IMR-90 (cell line): ENCODE measurements around the gene TCL1A. TPM values are rescaled to one million over a fixed set of nuclear protein-coding genes. Genes with fewer than 3 reads are reported as not detected.

Experiments used
- ATAC-seq: fragments of 200-7000 bp; cut with Tn5 transposase; 2 replicates; pipeline ENCODE4 v1.9.1; 2020; ENCODE audit warnings: low read depth, mild to moderate bottlenecking, moderate library complexity
- BruUV-seq: library from RNA; stranded (reverse); fragments of 400-500 nt; replicated peaks from 2 replicates; lab custom pipeline; 2021; lab: Mats Ljungman, UMichigan
- CTCF ChIA-PET: fragments of 300-600 bp; formaldehyde crosslinking; extraction: SDS; loops from one replicate; lab custom pipeline; 2021; ENCODE audit warnings: antibody characterized with exemption; lab: Yijun Ruan, JAX
- POLR2A ChIA-PET: fragments of 300-600 bp; sonication (Branson Sonifier 250); formaldehyde crosslinking; loops from one replicate; lab custom pipeline; 2022; ENCODE audit warnings: antibody characterized with exemption; ENCODE audit not compliant: unreplicated experiment; lab: Charles Lee
- DNase-seq: peaks from one replicate; pipeline ENCODE4 v3.0.0; 2013
- H2AFZ ChIP-seq: replicated peaks from 2 replicates; pipeline ENCODE3; 2013; ENCODE audit warnings: low read length, mild to moderate bottlenecking; ENCODE audit not compliant: poor library complexity
- H2AK5ac ChIP-seq: 2 replicates; pipeline ENCODE4 v1.6.1; 2013; ENCODE audit warnings: low read depth, low read length, inconsistent platforms
- H2AK9ac ChIP-seq: replicated peaks from 2 replicates; pipeline ENCODE3; 2013; ENCODE audit warnings: mild to moderate bottlenecking, low read depth, low read length, moderate library complexity; ENCODE audit not compliant: poor library complexity
- H2BK120ac ChIP-seq: 2 replicates; pipeline ENCODE4 v1.6.1; 2013; ENCODE audit warnings: low read depth, low read length, inconsistent platforms
- H2BK15ac ChIP-seq: 3 replicates; pipeline ENCODE4 v1.6.1; 2013; ENCODE audit warnings: low read depth, low read length, inconsistent platforms
- H2BK20ac ChIP-seq: 2 replicates; pipeline ENCODE4 v1.6.1; 2013; ENCODE audit warnings: low read depth, mild to moderate bottlenecking, inconsistent platforms, low read length, moderate library complexity
- H2BK5ac ChIP-seq: 2 replicates; pipeline ENCODE4 v1.6.1; 2013; ENCODE audit warnings: mild to moderate bottlenecking, low read depth, low read length, inconsistent platforms; ENCODE audit not compliant: poor library complexity, severe bottlenecking
- H3K14ac ChIP-seq: replicated peaks from 2 replicates; pipeline ENCODE4 v1.6.1; 2013; ENCODE audit warnings: low read depth, low read length, inconsistent platforms
- H3K18ac ChIP-seq: 2 replicates; pipeline ENCODE4 v1.6.1; 2013; ENCODE audit warnings: low read depth, low read length, control low read depth
- H3K23ac ChIP-seq: 2 replicates; pipeline ENCODE4 v1.6.1; 2013; ENCODE audit warnings: low read depth, low read length, inconsistent platforms
- H3K27ac ChIP-seq: 2 replicates; pipeline ENCODE4 v1.5.1; 2013; ENCODE audit warnings: mild to moderate bottlenecking, control low read depth, low read length; ENCODE audit not compliant: insufficient read depth
- H3K27me3 ChIP-seq: 2 replicates; pipeline ENCODE4 v1.6.1; 2013; ENCODE audit warnings: low read length; ENCODE audit not compliant: control insufficient read depth, insufficient read depth
- H3K36me3 ChIP-seq: 2 replicates; pipeline ENCODE4 v1.6.1; 2013; ENCODE audit warnings: low read length, mixed read lengths; ENCODE audit not compliant: control insufficient read depth, insufficient read depth
- H3K4ac ChIP-seq: 2 replicates; pipeline ENCODE4 v1.6.1; 2013; ENCODE audit warnings: low read depth, low read length, inconsistent platforms
- H3K4me1 ChIP-seq: 2 replicates; pipeline ENCODE4 v1.6.1; 2013; ENCODE audit warnings: low read length, mixed read lengths; ENCODE audit not compliant: control insufficient read depth, insufficient read depth
- H3K4me2 ChIP-seq: 2 replicates; pipeline ENCODE4 v1.6.1; 2013; ENCODE audit warnings: low read depth, mild to moderate bottlenecking, control low read depth, low read length, moderate library complexity
- H3K4me3 ChIP-seq: 2 replicates; pipeline ENCODE4 v1.5.1; 2013; ENCODE audit warnings: low read depth, mild to moderate bottlenecking, control low read depth, low read length, moderate library complexity; ENCODE audit not compliant: insufficient read depth
- H3K56ac ChIP-seq: 2 replicates; pipeline ENCODE4 v1.6.1; 2013; ENCODE audit warnings: low read length, inconsistent platforms; ENCODE audit not compliant: insufficient read depth; ENCODE audit errors: extremely low read depth
- H3K79me1 ChIP-seq, 2 experiments: 2 replicates each; pipeline ENCODE4 v1.6.1; 2013; ENCODE audit warnings: low read length in 2 of 2, inconsistent platforms in 1 of 2, low read depth in 1 of 2
- H3K9ac ChIP-seq: 2 replicates; pipeline ENCODE4 v1.6.1; 2013; ENCODE audit warnings: low read depth, low read length, control low read depth
- H3K9me1 ChIP-seq: 2 replicates; pipeline ENCODE4 v1.6.1; 2013; ENCODE audit warnings: low read length, inconsistent platforms; ENCODE audit not compliant: insufficient read depth
- H3K9me3 ChIP-seq: 2 replicates; pipeline ENCODE4 v1.6.1; 2013; ENCODE audit warnings: low read length; ENCODE audit not compliant: control insufficient read depth, insufficient read depth
- H4K20me1 ChIP-seq: 2 replicates; pipeline ENCODE4 v1.6.1; 2013; ENCODE audit warnings: low read length, inconsistent platforms; ENCODE audit not compliant: insufficient read depth
- H4K5ac ChIP-seq: 2 replicates; pipeline ENCODE4 v1.6.1; 2013; ENCODE audit warnings: mild to moderate bottlenecking, low read depth, low read length, control low read depth
- H4K8ac ChIP-seq, 2 experiments: 2 replicates each; pipeline ENCODE4 v1.6.1; 2013; ENCODE audit warnings: low read depth in 2 of 2, low read length in 2 of 2, control low read depth in 1 of 2, inconsistent platforms in 1 of 2
- H4K91ac ChIP-seq: 2 replicates; pipeline ENCODE4 v1.6.1; 2013; ENCODE audit warnings: low read depth, low read length, inconsistent platforms; ENCODE audit not compliant: insufficient read depth
- RCOR1 ChIP-seq: IDR thresholded peaks from 2 replicates; pipeline ENCODE4 v1.6.1; 2012; ENCODE audit warnings: mild to moderate bottlenecking, low read length, improper control_type of control experiment; ENCODE audit not compliant: insufficient replicate concordance
- WGBS, 2 experiments: methylation state at CpG; one replicate each; pipeline versions ENCODE4 v1.1.5 to v1.1.7; 2013; ENCODE audit warnings: missing lambda C conversion rate in 2 of 2; ENCODE audit not compliant: insufficient read length in 1 of 2; ENCODE audit errors: extremely low coverage in 2 of 2; 5-methylcytosine and 5-hydroxymethylcytosine counted together
- dilution Hi-C: fragments of 300-500 bp; cut with HindIII; formaldehyde crosslinking; loops from one replicate; pipeline ENCODE4 v1.14.3; 2018; ENCODE audit warnings: low sequenced_read_pairs; ENCODE audit not compliant: unreplicated experiment
- in situ Hi-C: fragments of 300-500 bp; cut with MboI; formaldehyde crosslinking; loops from 3 replicates; pipeline ENCODE4 v1.14.3; 2019; ENCODE audit warnings: low sequenced_read_pairs, inconsistent platforms, mixed read lengths
- intact Hi-C: fragments of 100-400 bp; cut with micrococcal nuclease; formaldehyde crosslinking; loops from 2 replicates; pipeline ENCODE4 v1.10.0; 2022
- polyA plus RNA-seq, 3 experiments: library from polyadenylated mRNA; depleted of rRNA; stranded (reverse); fragments of >200 nt; gene quantifications; 2 replicates each; pipeline ENCODE4 v1.2.3, GENCODE V29; 2012; ENCODE audit warnings: low replicate concordance in 1 of 3
- total RNA-seq: library from RNA; depleted of rRNA; stranded (reverse); fragments of >200 nt; gene quantifications from 2 replicates; pipeline ENCODE4 v1.2.3, GENCODE V29; 2012

TCL1A gene
- total and polyA plus RNA-seq, 2 of the 4 experiments (the other 2 are of a cell fraction) = not detected

- Histone ChIP-seq H3K4me1 (no peaks in the 10 kb centered on the region), H2AK9ac (no peak overlapping the region), H3K4ac (no peak overlapping the region), H3K9me1 (no peaks in the 10 kb centered on the region), H3K18ac (no peak overlapping the region), H3K14ac (no peak overlapping the region), H3K36me3 (no peaks in the 10 kb centered on the region), H2BK20ac (no peak overlapping the region), H3K79me1 (no peaks in the 10 kb centered on the region), H2BK5ac (no peak overlapping the region), H2BK15ac (no peak overlapping the region), H2AK5ac (no peak overlapping the region), H4K8ac (no peak overlapping the region), H3K4me3 (no peak overlapping the region), H3K27ac (no peak overlapping the region), H2AFZ (no peak overlapping the region), H4K20me1 (no peaks in the 10 kb centered on the region), H3K9ac (no peak overlapping the region), H3K23ac (no peak overlapping the region), H3K4me2 (no peak overlapping the region), H3K27me3 (no peaks in the 10 kb centered on the region), H3K56ac (no peak overlapping the region), H3K9me3 (no peaks in the 10 kb centered on the region), H4K91ac (no peak overlapping the region), H4K5ac (no peak overlapping the region), H2BK120ac (no peak overlapping the region)
- dilution Hi-C loops (no loop called here), intact Hi-C loops (no loop called here), in situ Hi-C loops (no loop called here)
- ATAC-seq = no peak
- ChIA-PET POLR2A (no interaction called here), CTCF (interaction anchor here (1.6 kb wide), 1 partner anchor 30 kb away, joined by 3 read pairs; no protein-coding TSS in a partner anchor)
- 18% methylated on average over 1 of the region's 3 CpGs; no CpG with 5 or more reads in 1 of the 2 experiments for WGBS, 2 experiments
- no peak for DNase-seq
- no peak for TF ChIP-seq RCOR1
- no TSS peak for BruUV-seq
Measured at GRCh38 chr14:95667249-95667693, 46.7 kb downstream of the TCL1A start.
